HEK293 (cell line): ENCODE data around the gene CDC26.

ENCODE experiments used
- CTCF ChIA-PET: fragments of 350-600 bp; formaldehyde crosslinking; extraction: SDS; loops from one replicate; lab custom pipeline; 2021; ENCODE audit warnings: antibody characterized with exemption; lab: Yijun Ruan, JAX
- POLR2A ChIA-PET: fragments of 300-600 bp; formaldehyde crosslinking; extraction: SDS; loops from one replicate; lab custom pipeline; 2020; ENCODE audit warnings: antibody characterized with exemption, inconsistent platforms; lab: Yijun Ruan, JAX
- H3K27ac ChIP-seq: fragments of 200-500 bp; sonication (Bioruptor generic); 2 replicates; pipeline ENCODE4 v1.5.1; 2014; ENCODE audit warnings: low read depth, low read length, control low read depth, inconsistent platforms; ENCODE audit errors: extremely low read depth
- H3K36me3 ChIP-seq, 2 experiments: fragments of 200-500 bp in 1 of 2; sonication (Bioruptor generic) in 1 of 2; 1 replicate in 1 of 2; 2 replicates in 1 of 2; pipeline ENCODE4 v1.5.1; 2014 to 2017; ENCODE audit warnings: inconsistent platforms in 2 of 2, low read length in 2 of 2; ENCODE audit not compliant: control insufficient read depth in 2 of 2, insufficient read depth in 1 of 2
- H3K4me1 ChIP-seq: fragments of 200-500 bp; sonication (Bioruptor generic); 2 replicates; pipeline ENCODE4 v1.5.1; 2014; ENCODE audit warnings: mild to moderate bottlenecking, low read length, inconsistent platforms; ENCODE audit not compliant: control insufficient read depth, insufficient read depth
- H3K4me3 ChIP-seq: 2 replicates; pipeline ENCODE4 v1.5.1; 2011; ENCODE audit warnings: low read depth, mild to moderate bottlenecking, control low read depth, low read length, moderate library complexity
- H3K9me3 ChIP-seq: fragments of 200-500 bp; sonication (Bioruptor generic); 2 replicates; pipeline ENCODE4 v1.5.1; 2014; ENCODE audit warnings: low read depth, low read length, inconsistent platforms; ENCODE audit not compliant: control insufficient read depth, insufficient read depth
- BCL11B ChIP-seq: fragments of 450-650 bp; formaldehyde crosslinking; IDR thresholded peaks from 2 replicates; pipeline ENCODE4 v1.5.1; 2016; ENCODE audit warnings: low read depth, missing biosample characterization, missing genetic modification characterization
- EGR2 ChIP-seq: fragments of 450-650 bp; formaldehyde crosslinking; IDR thresholded peaks from 2 replicates; pipeline ENCODE4 v1.5.1; 2016; ENCODE audit warnings: low read depth, missing biosample characterization, missing genetic modification characterization
- GFI1B ChIP-seq: fragments of 450-650 bp; formaldehyde crosslinking; IDR thresholded peaks from 2 replicates; pipeline ENCODE4 v1.5.1; 2016; ENCODE audit warnings: missing biosample characterization, missing genetic modification characterization
- KLF10 ChIP-seq: fragments of 450-650 bp; IDR thresholded peaks from 2 replicates; pipeline ENCODE4 v1.5.1; 2018; ENCODE audit warnings: missing biosample characterization, mild to moderate bottlenecking, missing genetic modification characterization
- MEIS1 ChIP-seq: sonication (generic); formaldehyde crosslinking; IDR thresholded peaks from 2 replicates; pipeline ENCODE4 v1.8.1; 2022; ENCODE audit warnings: missing genetic modification reagents, mild to moderate bottlenecking, borderline replicate concordance
- OSR2 ChIP-seq: fragments of 450-650 bp; formaldehyde crosslinking; IDR thresholded peaks from 2 replicates; pipeline ENCODE4 v1.5.1; 2016; ENCODE audit warnings: missing biosample characterization, missing genetic modification characterization
- SP7 ChIP-seq: fragments of 450-650 bp; formaldehyde crosslinking; IDR thresholded peaks from 2 replicates; pipeline ENCODE4 v1.5.1; 2016; ENCODE audit warnings: missing biosample characterization, missing genetic modification characterization
- YY1 ChIP-seq: fragments of 450-650 bp; formaldehyde crosslinking; IDR thresholded peaks from 2 replicates; pipeline ENCODE4 v1.5.1; 2018; ENCODE audit warnings: missing biosample characterization, missing genetic modification characterization
- ZBTB1 ChIP-seq: fragments of 450-650 bp; formaldehyde crosslinking; IDR thresholded peaks from 2 replicates; pipeline ENCODE4 v1.5.1; 2016; ENCODE audit warnings: missing biosample characterization, missing genetic modification characterization
- ZBTB21 ChIP-seq: fragments of 450-650 bp; formaldehyde crosslinking; IDR thresholded peaks from 2 replicates; pipeline ENCODE4 v1.5.1; 2017; ENCODE audit warnings: missing biosample characterization, missing genetic modification characterization
- ZBTB7A ChIP-seq: fragments of 450-650 bp; formaldehyde crosslinking; IDR thresholded peaks from 2 replicates; pipeline ENCODE4 v1.5.1; 2016; ENCODE audit warnings: low read depth, missing biosample characterization, missing genetic modification characterization
- ZFHX2 ChIP-seq: fragments of 450-650 bp; formaldehyde crosslinking; conservative IDR thresholded peaks from 2 replicates; pipeline ENCODE4 v1.5.1; 2016; ENCODE audit warnings: missing biosample characterization, missing genetic modification characterization
- ZNF16 ChIP-seq: fragments of 450-650 bp; formaldehyde crosslinking; IDR thresholded peaks from 2 replicates; pipeline ENCODE4 v1.5.1; 2016; ENCODE audit warnings: low read depth, missing biosample characterization, missing genetic modification characterization
- ZNF184 ChIP-seq: fragments of 450-650 bp; IDR thresholded peaks from 2 replicates; pipeline ENCODE4 v1.5.1; 2018; ENCODE audit warnings: missing biosample characterization, mild to moderate bottlenecking, missing genetic modification characterization
- ZNF354C ChIP-seq: fragments of 450-650 bp; formaldehyde crosslinking; IDR thresholded peaks from 2 replicates; pipeline ENCODE4 v1.5.1; 2016; ENCODE audit warnings: missing biosample characterization, missing genetic modification characterization, low read depth, borderline replicate concordance
- ZNF394 ChIP-seq: fragments of 450-650 bp; formaldehyde crosslinking; IDR thresholded peaks from 2 replicates; pipeline ENCODE4 v1.5.1; 2016; ENCODE audit warnings: missing biosample characterization, missing genetic modification characterization, mild to moderate bottlenecking, moderate library complexity, borderline replicate concordance
- ZNF473 ChIP-seq: fragments of 450-650 bp; formaldehyde crosslinking; IDR thresholded peaks from 2 replicates; pipeline ENCODE4 v1.5.1; 2017; ENCODE audit warnings: missing biosample characterization, missing genetic modification characterization
- ZNF585B ChIP-seq: fragments of 450-650 bp; formaldehyde crosslinking; IDR thresholded peaks from 2 replicates; pipeline ENCODE4 v1.5.1; 2016; ENCODE audit warnings: missing biosample characterization, missing genetic modification characterization
- ZNF596 ChIP-seq: fragments of 450-650 bp; IDR thresholded peaks from 2 replicates; pipeline ENCODE4 v1.5.0; 2018; ENCODE audit warnings: missing biosample characterization, mild to moderate bottlenecking, missing genetic modification characterization, moderate library complexity
- ZNF621 ChIP-seq: fragments of 450-650 bp; formaldehyde crosslinking; IDR thresholded peaks from 2 replicates; pipeline ENCODE4 v1.5.1; 2017; ENCODE audit warnings: missing biosample characterization, missing genetic modification characterization
- ZNF76 ChIP-seq: fragments of 450-650 bp; formaldehyde crosslinking; IDR thresholded peaks from 2 replicates; pipeline ENCODE4; 2016; ENCODE audit warnings: low read depth, missing biosample characterization, missing genetic modification characterization, borderline replicate concordance
- ZNF785 ChIP-seq: fragments of 450-650 bp; formaldehyde crosslinking; IDR thresholded peaks from 2 replicates; pipeline ENCODE4 v1.5.1; 2016; ENCODE audit warnings: missing biosample characterization, missing genetic modification characterization
- ZSCAN16 ChIP-seq: fragments of 450-650 bp; formaldehyde crosslinking; IDR thresholded peaks from 2 replicates; pipeline ENCODE4 v1.5.1; 2016; ENCODE audit warnings: missing biosample characterization, missing genetic modification characterization
- ZSCAN23 ChIP-seq: fragments of 450-650 bp; formaldehyde crosslinking; IDR thresholded peaks from 2 replicates; pipeline ENCODE4 v1.5.1; 2016; ENCODE audit warnings: missing biosample characterization, missing genetic modification characterization
- ZSCAN30 ChIP-seq: fragments of 450-650 bp; IDR thresholded peaks from 2 replicates; pipeline ENCODE4 v1.5.1; 2018; ENCODE audit warnings: missing biosample characterization, mild to moderate bottlenecking, missing genetic modification characterization, moderate library complexity
- ZXDB ChIP-seq: fragments of 450-650 bp; formaldehyde crosslinking; IDR thresholded peaks from 2 replicates; pipeline ENCODE4 v1.5.1; 2016; ENCODE audit warnings: missing biosample characterization, missing genetic modification characterization
- TF ChIP-seq, protein P1 (sequence below): fragments of 450-650 bp; formaldehyde crosslinking; IDR thresholded peaks from 2 replicates; pipeline ENCODE4 v1.5.1; 2016; ENCODE audit warnings: missing biosample characterization, missing genetic modification characterization
- TF ChIP-seq, protein P2 (sequence below): fragments of 450-650 bp; formaldehyde crosslinking; IDR thresholded peaks from 2 replicates; pipeline ENCODE4 v1.5.1; 2017; ENCODE audit warnings: missing biosample characterization, missing genetic modification characterization
- TF ChIP-seq, protein P3 (sequence below): fragments of 450-650 bp; formaldehyde crosslinking; IDR thresholded peaks from 2 replicates; pipeline ENCODE4 v1.5.1; 2016; ENCODE audit warnings: missing biosample characterization, missing genetic modification characterization
- TF ChIP-seq, protein P4 (sequence below): fragments of 450-650 bp; formaldehyde crosslinking; IDR thresholded peaks from 2 replicates; pipeline ENCODE4 v1.5.1; 2016; ENCODE audit warnings: missing biosample characterization, missing genetic modification characterization

Gene CDC26

DNA sequence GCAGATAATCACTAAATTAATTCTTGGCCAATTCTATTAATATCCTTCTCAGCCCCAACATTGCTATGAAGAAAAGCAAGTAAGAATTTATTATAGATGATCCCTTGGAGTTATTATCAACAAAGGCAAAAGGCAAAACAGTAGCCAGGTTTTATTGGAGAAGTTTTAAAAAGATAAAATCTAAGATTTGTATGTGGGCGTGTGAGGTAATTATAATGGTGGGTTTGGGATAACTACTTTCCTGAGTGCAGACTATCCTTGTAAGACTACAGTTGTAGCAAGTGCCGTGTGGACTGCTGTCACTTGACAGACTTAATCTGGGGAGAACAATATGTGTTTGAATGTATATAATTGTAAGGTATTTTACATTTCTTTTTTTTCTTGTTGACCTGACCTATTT lies 30.8 kb downstream of the CDC26 start:
- CTCF ChIA-PET = no interaction called here
- H3K4me3 ChIP-seq = no peak overlapping the region
- H3K4me1 ChIP-seq = peaks cover 6% of the 10 kb centered on the region; the same call in 1 of the 2 replicates
- no peaks in the 10 kb centered on the region for H3K9me3 ChIP-seq
- no peak overlapping the region for H3K27ac ChIP-seq
- H3K36me3 ChIP-seq = no peaks in the 10 kb centered on the region
- POLR2A ChIA-PET = interaction anchor here (1.3 kb wide), 1 partner anchor 23 kb away, joined by 3 read pairs; the partner anchor contains the start of genes FKBP15 and SLC31A1
- TF ChIP-seq ZSCAN30 (tag by site-specific recombination) (no peak), ZBTB7A (tag by site-specific recombination) (no peak), SP7 (tag by site-specific recombination) (peak; percentile 78), ZXDB (tag by site-specific recombination) (no peak), ZNF76 (no peak), BCL11B (tag by site-specific recombination) (no peak), ZNF184 (tag by site-specific recombination) (no peak), KLF10 (tag by site-specific recombination) (no peak), ZFHX2 (tag by site-specific recombination) (peak; percentile 32; the same call in 1 of the 2 replicates), YY1 (tag by site-specific recombination) (no peak), EGR2 (tag by site-specific recombination) (peak; percentile 50; the same call in 1 of the 2 replicates), ZNF621 (tag by site-specific recombination) (no peak), ZNF16 (tag by site-specific recombination) (no peak), ZNF473 (tag by site-specific recombination) (no peak), OSR2 (tag by site-specific recombination) (peak; percentile 45; the same call in 1 of the 2 replicates)
- TF ChIP-seq, protein P1, sequence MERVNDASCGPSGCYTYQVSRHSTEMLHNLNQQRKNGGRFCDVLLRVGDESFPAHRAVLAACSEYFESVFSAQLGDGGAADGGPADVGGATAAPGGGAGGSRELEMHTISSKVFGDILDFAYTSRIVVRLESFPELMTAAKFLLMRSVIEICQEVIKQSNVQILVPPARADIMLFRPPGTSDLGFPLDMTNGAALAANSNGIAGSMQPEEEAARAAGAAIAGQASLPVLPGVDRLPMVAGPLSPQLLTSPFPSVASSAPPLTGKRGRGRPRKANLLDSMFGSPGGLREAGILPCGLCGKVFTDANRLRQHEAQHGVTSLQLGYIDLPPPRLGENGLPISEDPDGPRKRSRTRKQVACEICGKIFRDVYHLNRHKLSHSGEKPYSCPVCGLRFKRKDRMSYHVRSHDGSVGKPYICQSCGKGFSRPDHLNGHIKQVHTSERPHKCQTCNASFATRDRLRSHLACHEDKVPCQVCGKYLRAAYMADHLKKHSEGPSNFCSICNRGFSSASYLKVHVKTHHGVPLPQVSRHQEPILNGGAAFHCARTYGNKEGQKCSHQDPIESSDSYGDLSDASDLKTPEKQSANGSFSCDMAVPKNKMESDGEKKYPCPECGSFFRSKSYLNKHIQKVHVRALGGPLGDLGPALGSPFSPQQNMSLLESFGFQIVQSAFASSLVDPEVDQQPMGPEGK (tag by site-specific recombination) = no peak
- TF ChIP-seq, protein P2, sequence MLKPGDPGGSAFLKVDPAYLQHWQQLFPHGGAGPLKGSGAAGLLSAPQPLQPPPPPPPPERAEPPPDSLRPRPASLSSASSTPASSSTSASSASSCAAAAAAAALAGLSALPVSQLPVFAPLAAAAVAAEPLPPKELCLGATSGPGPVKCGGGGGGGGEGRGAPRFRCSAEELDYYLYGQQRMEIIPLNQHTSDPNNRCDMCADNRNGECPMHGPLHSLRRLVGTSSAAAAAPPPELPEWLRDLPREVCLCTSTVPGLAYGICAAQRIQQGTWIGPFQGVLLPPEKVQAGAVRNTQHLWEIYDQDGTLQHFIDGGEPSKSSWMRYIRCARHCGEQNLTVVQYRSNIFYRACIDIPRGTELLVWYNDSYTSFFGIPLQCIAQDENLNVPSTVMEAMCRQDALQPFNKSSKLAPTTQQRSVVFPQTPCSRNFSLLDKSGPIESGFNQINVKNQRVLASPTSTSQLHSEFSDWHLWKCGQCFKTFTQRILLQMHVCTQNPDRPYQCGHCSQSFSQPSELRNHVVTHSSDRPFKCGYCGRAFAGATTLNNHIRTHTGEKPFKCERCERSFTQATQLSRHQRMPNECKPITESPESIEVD (tag by site-specific recombination) = peak; percentile 59
- TF ChIP-seq, protein P3, sequence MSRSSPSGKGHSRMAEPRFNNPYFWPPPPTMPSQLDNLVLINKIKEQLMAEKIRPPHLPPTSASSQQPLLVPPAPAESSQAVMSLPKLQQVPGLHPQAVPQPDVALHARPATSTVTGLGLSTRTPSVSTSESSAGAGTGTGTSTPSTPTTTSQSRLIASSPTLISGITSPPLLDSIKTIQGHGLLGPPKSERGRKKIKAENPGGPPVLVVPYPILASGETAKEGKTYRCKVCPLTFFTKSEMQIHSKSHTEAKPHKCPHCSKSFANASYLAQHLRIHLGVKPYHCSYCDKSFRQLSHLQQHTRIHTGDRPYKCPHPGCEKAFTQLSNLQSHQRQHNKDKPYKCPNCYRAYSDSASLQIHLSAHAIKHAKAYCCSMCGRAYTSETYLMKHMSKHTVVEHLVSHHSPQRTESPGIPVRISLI (tag by site-specific recombination) = no peak
- TF ChIP-seq, all 188 proteins: peak for 5

- no peaks in the 10 kb centered on the region for H3K36me3 ChIP-seq
- CTCF ChIA-PET = interaction anchor here (1.9 kb wide), 1 partner anchor 33 kb away, joined by 9 read pairs; no protein-coding TSS in a partner anchor
- H3K4me3 ChIP-seq = no peak overlapping the region
- TF ChIP-seq MEIS1 = no peak
- TF ChIP-seq ZNF785 (tag by site-specific recombination) = no peak
- no peak for TF ChIP-seq GFI1B (tag by site-specific recombination)
- TF ChIP-seq, protein P4, sequence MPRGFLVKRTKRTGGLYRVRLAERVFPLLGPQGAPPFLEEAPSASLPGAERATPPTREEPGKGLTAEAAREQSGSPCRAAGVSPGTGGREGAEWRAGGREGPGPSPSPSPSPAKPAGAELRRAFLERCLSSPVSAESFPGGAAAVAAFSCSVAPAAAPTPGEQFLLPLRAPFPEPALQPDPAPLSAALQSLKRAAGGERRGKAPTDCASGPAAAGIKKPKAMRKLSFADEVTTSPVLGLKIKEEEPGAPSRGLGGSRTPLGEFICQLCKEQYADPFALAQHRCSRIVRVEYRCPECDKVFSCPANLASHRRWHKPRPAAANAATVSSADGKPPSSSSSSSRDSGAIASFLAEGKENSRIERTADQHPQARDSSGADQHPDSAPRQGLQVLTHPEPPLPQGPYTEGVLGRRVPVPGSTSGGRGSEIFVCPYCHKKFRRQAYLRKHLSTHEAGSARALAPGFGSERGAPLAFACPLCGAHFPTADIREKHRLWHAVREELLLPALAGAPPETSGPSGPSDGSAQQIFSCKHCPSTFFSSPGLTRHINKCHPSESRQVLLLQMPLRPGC (tag by site-specific recombination) = no peak
- no peak for TF ChIP-seq ZBTB1
- no peak for TF ChIP-seq ZNF354C (tag by site-specific recombination)
- no peak for TF ChIP-seq ZNF585B (tag by site-specific recombination)
- TF ChIP-seq ZSCAN30 (tag by site-specific recombination) = no peak
- no peak for TF ChIP-seq ZNF394 (tag by site-specific recombination)
- TF ChIP-seq ZNF596 (tag by site-specific recombination) = no peak
- no peak for TF ChIP-seq ZBTB21
- no peak for TF ChIP-seq ZSCAN23 (tag by site-specific recombination)
- TF ChIP-seq ZSCAN16 (tag by site-specific recombination) = no peak
- TF ChIP-seq, all 188 proteins: peak for 0
- no peaks in the 10 kb centered on the region for H3K9me3 ChIP-seq
- POLR2A ChIA-PET = no interaction called here
- no peak overlapping the region for H3K27ac ChIP-seq
- H3K4me1 ChIP-seq = peaks cover 6% of the 10 kb centered on the region; the same call in 1 of the 2 replicates
Measured at GRCh38 chr9:113241161-113241560, 34.2 kb downstream of the CDC26 start.
